Bronchial epithelial cell (primary cell): Measurements from ENCODE around the gene ADARB2. TPM values are rescaled to one million over a fixed set of nuclear protein-coding genes. Genes with fewer than 3 reads are reported as not detected.

Source experiments
- DNase-seq: peaks from one replicate; pipeline ENCODE4 v3.0.0-alpha.2; 2010; ENCODE audit warnings: low read depth
- FAIRE-seq: peaks from 2 replicates; lab custom pipeline; 2011; peaks lifted over from hg19 to GRCh38; lab: Jason Lieb, UNC
- H3K27me3 ChIP-seq: 2 replicates; pipeline ENCODE4 v1.5.1; 2011; ENCODE audit warnings: low read length; ENCODE audit not compliant: control insufficient read depth, insufficient read depth
- H3K36me3 ChIP-seq: 2 replicates; pipeline ENCODE4 v1.5.1; 2011; ENCODE audit warnings: low read length; ENCODE audit not compliant: control insufficient read depth, insufficient read depth
- H3K4me3 ChIP-seq: 2 replicates; pipeline ENCODE4 v1.5.1; 2011; ENCODE audit warnings: mild to moderate bottlenecking, low read depth, low read length, control low read depth
- CTCF ChIP-seq: IDR thresholded peaks from 2 replicates; pipeline ENCODE4 v1.5.1; 2011; ENCODE audit warnings: mild to moderate bottlenecking, moderate library complexity, low read length, control low read depth, inconsistent platforms; ENCODE audit not compliant: insufficient read depth, severe bottlenecking
- total RNA-seq: library from RNA; depleted of rRNA; stranded (reverse); fragments of >200 nt; gene quantifications from 2 replicates; pipeline ENCODE4 v1.2.1, GENCODE V29; 2014

The ADARB2 gene
- total RNA-seq, 1 donor from 2014 or later: not detected

- no peak for TF ChIP-seq CTCF
- FAIRE-seq: peak; percentile 66
- Histone ChIP-seq H3K4me3 (no peak overlapping the region), H3K36me3 (no peaks in the 10 kb centered on the region), H3K27me3 (no peaks in the 10 kb centered on the region)
- no peak for DNase-seq
Measured at GRCh38 chr10:1752153-1752552, 14.8 kb upstream of the ADARB2 start.

- no peak for DNase-seq
- H3K36me3 ChIP-seq: no peaks in the 10 kb centered on the region
- no peak for TF ChIP-seq CTCF
- H3K27me3 ChIP-seq: no peaks in the 10 kb centered on the region
- no peak overlapping the region for H3K4me3 ChIP-seq
- no peak for FAIRE-seq
Measured at GRCh38 chr10:1747590-1748157, 10.3 kb upstream of the ADARB2 start.

GRCh38 chr10:1746796-1747195, 9.5 kb upstream of the ADARB2 start:
- no peaks in the 10 kb centered on the region for H3K36me3 ChIP-seq
- TF ChIP-seq CTCF: no peak
- FAIRE-seq: peak; percentile 98
- H3K27me3 ChIP-seq: no peaks in the 10 kb centered on the region
- H3K4me3 ChIP-seq: no peak overlapping the region
- DNase-seq: no peak

- Histone ChIP-seq H3K27me3 (no peaks in the 10 kb centered on the region), H3K36me3 (no peaks in the 10 kb centered on the region), H3K4me3 (no peak overlapping the region)
- FAIRE-seq: no peak
- DNase-seq: no peak
- no peak for TF ChIP-seq CTCF
Measured at GRCh38 chr10:1745780-1746456, 8.6 kb upstream of the ADARB2 start.

- no peak for FAIRE-seq
- no peak for DNase-seq
- no peak for TF ChIP-seq CTCF
- no peak overlapping the region for H3K4me3 ChIP-seq
- H3K36me3 ChIP-seq: no peaks in the 10 kb centered on the region
- no peaks in the 10 kb centered on the region for H3K27me3 ChIP-seq
Measured at GRCh38 chr10:1744524-1744923, 7.2 kb upstream of the ADARB2 start.
